ENCODE data around the gene PTBP2. TPM values are rescaled to one million over a fixed set of nuclear protein-coding genes. Genes with fewer than 3 reads are reported as not detected.

PTBP2 gene
- total and polyA plus RNA-seq, 10 of the 15 experiments (the other 5 are each of a cell fraction or from before 2014, with no cell fraction given): 5.8 to 17.5 (median 11.1) TPM

DNA sequence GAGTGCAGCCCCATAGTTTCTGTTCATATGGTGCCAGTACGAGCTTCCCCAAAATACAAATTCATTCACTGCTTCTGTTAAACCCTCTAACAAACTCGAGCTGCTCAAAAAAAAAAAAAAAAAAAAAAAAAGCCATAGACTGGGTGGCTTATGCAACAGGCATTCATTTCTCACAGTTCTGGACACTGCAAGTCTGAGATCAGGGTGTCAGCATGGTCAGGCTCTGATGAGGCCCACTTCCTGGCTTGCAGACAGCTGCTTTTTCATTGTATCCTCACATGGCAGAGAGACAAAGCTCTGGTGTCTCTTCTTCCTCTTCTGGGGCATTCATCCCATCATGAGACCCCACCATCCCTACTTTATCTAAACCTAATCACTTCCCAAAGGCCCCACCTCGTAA is 121.6 kb downstream of the PTBP2 start:
- 25% methylated on average over 2 of the region's 3 CpGs for WGBS (ENCODE audit: insufficient coverage, insufficient replicate concordance, low lambda C conversion rate, missing lambda C conversion rate)
- CTCF ChIA-PET: no interaction called here

More for the DNA sequence above, 121.6 kb downstream of the PTBP2 start:
- no peak for DNase-seq (ENCODE audit: low read depth, low spot score)
- in situ Hi-C loops (cut with MboI): loop anchor here (5.0 kb wide), 1 partner anchor 606 kb away; no protein-coding TSS in a partner anchor
- H2AFZ ChIP-seq (ENCODE audit: control insufficient read depth, low read depth, low read length): no peak overlapping the region
- ChIA-PET SMC1A (ENCODE audit: uncharacterized antibody, unreplicated experiment) (interaction anchor here (0.9 to 1.2 kb wide), 2 partner anchors 36 to 607 kb away, joined by 3 to 4 read pairs; no protein-coding TSS in a partner anchor), RAD21 (ENCODE audit: unreplicated experiment) (interaction anchor here (0.7 to 1.2 kb wide), 2 partner anchors 8 to 696 kb away, joined by 3 read pairs; no protein-coding TSS in a partner anchor), POLR2A (interaction anchor here (0.6 kb wide), 2 partner anchors 248 to 952 kb away, joined by 3 to 5 read pairs; no protein-coding TSS in a partner anchor)
- H3K4me3 ChIP-seq: no peak overlapping the region
- peak; percentile 41; the same call in 1 of the 3 replicates for ATAC-seq
- no peaks in the 10 kb centered on the region for H3K79me2 ChIP-seq (ENCODE audit: control insufficient read depth, insufficient read depth, low read length)
- BruUV-seq (replicated peaks): no TSS peak
- no peaks in the 10 kb centered on the region for H4K20me1 ChIP-seq (ENCODE audit: control insufficient read depth, insufficient read depth)
- H3K4me2 ChIP-seq (ENCODE audit: control insufficient read depth, insufficient read depth): no peak overlapping the region
- no peaks in the 10 kb centered on the region for H3K36me3 ChIP-seq (ENCODE audit: control insufficient read depth in 2 of 2, insufficient read depth in 2 of 2, low read length in 1 of 2)
- no peaks in the 10 kb centered on the region for H3K27me3 ChIP-seq (replicated peaks in 1 of 2; ENCODE audit: control insufficient read depth in 2 of 2, insufficient read depth in 2 of 2, low read length in 1 of 2)
- no peak overlapping the region for H3K27ac ChIP-seq (ENCODE audit: control insufficient read depth, insufficient read depth)
- FAIRE-seq: no peak
- intact Hi-C loops (cut with micrococcal nuclease; ENCODE audit: unreplicated experiment): no loop called here
- no peak overlapping the region for H3K9ac ChIP-seq (ENCODE audit: control insufficient read depth, insufficient read depth, low read length)
- H3K9me3 ChIP-seq (replicated peaks; ENCODE audit: control insufficient read depth, insufficient read depth, low read length): no peaks in the 10 kb centered on the region
- H3K4me1 ChIP-seq (ENCODE audit: control insufficient read depth, insufficient read depth, low read length): no peaks in the 10 kb centered on the region
- TF ChIP-seq ZZZ3 (IDR thresholded peaks at IDR 0.05; ENCODE audit: control insufficient read depth, insufficient read length, low read depth) (no peak), ETV6 (conservative IDR thresholded peaks at IDR 0.05 in 1 of 2, IDR thresholded peaks at IDR 0.05 in 1 of 2; ENCODE audit: borderline replicate concordance in 1 of 2, low read depth in 1 of 2) (no peak), POLR2AphosphoS5 (IDR thresholded peaks at IDR 0.05; ENCODE audit: low read length) (no peak), POLR2AphosphoS2 (IDR thresholded peaks at IDR 0.05; ENCODE audit: low read depth, low read length) (no peak), MEF2B (IDR thresholded peaks at IDR 0.05; ENCODE audit: partially characterized antibody, poor library complexity, severe bottlenecking) (no peak), ZBED1 (IDR thresholded peaks at IDR 0.05; ENCODE audit: borderline replicate concordance) (no peak), SMAD5 (IDR thresholded peaks at IDR 0.05; ENCODE audit: low read depth) (no peak), ZNF622 (IDR thresholded peaks at IDR 0.05) (no peak)
- TF ChIP-seq, protein P1, sequence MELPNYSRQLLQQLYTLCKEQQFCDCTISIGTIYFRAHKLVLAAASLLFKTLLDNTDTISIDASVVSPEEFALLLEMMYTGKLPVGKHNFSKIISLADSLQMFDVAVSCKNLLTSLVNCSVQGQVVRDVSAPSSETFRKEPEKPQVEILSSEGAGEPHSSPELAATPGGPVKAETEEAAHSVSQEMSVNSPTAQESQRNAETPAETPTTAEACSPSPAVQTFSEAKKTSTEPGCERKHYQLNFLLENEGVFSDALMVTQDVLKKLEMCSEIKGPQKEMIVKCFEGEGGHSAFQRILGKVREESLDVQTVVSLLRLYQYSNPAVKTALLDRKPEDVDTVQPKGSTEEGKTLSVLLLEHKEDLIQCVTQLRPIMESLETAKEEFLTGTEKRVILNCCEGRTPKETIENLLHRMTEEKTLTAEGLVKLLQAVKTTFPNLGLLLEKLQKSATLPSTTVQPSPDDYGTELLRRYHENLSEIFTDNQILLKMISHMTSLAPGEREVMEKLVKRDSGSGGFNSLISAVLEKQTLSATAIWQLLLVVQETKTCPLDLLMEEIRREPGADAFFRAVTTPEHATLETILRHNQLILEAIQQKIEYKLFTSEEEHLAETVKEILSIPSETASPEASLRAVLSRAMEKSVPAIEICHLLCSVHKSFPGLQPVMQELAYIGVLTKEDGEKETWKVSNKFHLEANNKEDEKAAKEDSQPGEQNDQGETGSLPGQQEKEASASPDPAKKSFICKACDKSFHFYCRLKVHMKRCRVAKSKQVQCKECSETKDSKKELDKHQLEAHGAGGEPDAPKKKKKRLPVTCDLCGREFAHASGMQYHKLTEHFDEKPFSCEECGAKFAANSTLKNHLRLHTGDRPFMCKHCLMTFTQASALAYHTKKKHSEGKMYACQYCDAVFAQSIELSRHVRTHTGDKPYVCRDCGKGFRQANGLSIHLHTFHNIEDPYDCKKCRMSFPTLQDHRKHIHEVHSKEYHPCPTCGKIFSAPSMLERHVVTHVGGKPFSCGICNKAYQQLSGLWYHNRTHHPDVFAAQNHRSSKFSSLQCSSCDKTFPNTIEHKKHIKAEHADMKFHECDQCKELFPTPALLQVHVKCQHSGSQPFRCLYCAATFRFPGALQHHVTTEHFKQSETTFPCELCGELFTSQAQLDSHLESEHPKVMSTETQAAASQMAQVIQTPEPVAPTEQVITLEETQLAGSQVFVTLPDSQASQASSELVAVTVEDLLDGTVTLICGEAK (IDR thresholded peaks at IDR 0.05; ENCODE audit: borderline replicate concordance): no peak
- TF ChIP-seq, protein P2, sequence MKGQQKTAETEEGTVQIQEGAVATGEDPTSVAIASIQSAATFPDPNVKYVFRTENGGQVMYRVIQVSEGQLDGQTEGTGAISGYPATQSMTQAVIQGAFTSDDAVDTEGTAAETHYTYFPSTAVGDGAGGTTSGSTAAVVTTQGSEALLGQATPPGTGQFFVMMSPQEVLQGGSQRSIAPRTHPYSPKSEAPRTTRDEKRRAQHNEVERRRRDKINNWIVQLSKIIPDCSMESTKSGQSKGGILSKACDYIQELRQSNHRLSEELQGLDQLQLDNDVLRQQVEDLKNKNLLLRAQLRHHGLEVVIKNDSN (IDR thresholded peaks at IDR 0.05; ENCODE audit: borderline replicate concordance, extremely low read length, insufficient read depth, low read depth, low read length): no peak
- TF ChIP-seq, protein P3, sequence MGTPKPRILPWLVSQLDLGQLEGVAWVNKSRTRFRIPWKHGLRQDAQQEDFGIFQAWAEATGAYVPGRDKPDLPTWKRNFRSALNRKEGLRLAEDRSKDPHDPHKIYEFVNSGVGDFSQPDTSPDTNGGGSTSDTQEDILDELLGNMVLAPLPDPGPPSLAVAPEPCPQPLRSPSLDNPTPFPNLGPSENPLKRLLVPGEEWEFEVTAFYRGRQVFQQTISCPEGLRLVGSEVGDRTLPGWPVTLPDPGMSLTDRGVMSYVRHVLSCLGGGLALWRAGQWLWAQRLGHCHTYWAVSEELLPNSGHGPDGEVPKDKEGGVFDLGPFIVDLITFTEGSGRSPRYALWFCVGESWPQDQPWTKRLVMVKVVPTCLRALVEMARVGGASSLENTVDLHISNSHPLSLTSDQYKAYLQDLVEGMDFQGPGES (IDR thresholded peaks at IDR 0.05): no peak
- TF ChIP-seq, protein P4, sequence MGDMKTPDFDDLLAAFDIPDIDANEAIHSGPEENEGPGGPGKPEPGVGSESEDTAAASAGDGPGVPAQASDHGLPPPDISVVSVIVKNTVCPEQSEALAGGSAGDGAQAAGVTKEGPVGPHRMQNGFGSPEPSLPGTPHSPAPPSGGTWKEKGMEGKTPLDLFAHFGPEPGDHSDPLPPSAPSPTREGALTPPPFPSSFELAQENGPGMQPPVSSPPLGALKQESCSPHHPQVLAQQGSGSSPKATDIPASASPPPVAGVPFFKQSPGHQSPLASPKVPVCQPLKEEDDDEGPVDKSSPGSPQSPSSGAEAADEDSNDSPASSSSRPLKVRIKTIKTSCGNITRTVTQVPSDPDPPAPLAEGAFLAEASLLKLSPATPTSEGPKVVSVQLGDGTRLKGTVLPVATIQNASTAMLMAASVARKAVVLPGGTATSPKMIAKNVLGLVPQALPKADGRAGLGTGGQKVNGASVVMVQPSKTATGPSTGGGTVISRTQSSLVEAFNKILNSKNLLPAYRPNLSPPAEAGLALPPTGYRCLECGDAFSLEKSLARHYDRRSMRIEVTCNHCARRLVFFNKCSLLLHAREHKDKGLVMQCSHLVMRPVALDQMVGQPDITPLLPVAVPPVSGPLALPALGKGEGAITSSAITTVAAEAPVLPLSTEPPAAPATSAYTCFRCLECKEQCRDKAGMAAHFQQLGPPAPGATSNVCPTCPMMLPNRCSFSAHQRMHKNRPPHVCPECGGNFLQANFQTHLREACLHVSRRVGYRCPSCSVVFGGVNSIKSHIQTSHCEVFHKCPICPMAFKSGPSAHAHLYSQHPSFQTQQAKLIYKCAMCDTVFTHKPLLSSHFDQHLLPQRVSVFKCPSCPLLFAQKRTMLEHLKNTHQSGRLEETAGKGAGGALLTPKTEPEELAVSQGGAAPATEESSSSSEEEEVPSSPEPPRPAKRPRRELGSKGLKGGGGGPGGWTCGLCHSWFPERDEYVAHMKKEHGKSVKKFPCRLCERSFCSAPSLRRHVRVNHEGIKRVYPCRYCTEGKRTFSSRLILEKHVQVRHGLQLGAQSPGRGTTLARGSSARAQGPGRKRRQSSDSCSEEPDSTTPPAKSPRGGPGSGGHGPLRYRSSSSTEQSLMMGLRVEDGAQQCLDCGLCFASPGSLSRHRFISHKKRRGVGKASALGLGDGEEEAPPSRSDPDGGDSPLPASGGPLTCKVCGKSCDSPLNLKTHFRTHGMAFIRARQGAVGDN (IDR thresholded peaks at IDR 0.05): no peak
